Smooth muscle cell of the brain vasculature (primary cell): ENCODE data around the gene SELENOV.

Experiments
- DNase-seq: peaks from one replicate; pipeline ENCODE4 v3.0.0-alpha.2; 2012; ENCODE audit warnings: low read depth, low spot score

SELENOV gene

DNA sequence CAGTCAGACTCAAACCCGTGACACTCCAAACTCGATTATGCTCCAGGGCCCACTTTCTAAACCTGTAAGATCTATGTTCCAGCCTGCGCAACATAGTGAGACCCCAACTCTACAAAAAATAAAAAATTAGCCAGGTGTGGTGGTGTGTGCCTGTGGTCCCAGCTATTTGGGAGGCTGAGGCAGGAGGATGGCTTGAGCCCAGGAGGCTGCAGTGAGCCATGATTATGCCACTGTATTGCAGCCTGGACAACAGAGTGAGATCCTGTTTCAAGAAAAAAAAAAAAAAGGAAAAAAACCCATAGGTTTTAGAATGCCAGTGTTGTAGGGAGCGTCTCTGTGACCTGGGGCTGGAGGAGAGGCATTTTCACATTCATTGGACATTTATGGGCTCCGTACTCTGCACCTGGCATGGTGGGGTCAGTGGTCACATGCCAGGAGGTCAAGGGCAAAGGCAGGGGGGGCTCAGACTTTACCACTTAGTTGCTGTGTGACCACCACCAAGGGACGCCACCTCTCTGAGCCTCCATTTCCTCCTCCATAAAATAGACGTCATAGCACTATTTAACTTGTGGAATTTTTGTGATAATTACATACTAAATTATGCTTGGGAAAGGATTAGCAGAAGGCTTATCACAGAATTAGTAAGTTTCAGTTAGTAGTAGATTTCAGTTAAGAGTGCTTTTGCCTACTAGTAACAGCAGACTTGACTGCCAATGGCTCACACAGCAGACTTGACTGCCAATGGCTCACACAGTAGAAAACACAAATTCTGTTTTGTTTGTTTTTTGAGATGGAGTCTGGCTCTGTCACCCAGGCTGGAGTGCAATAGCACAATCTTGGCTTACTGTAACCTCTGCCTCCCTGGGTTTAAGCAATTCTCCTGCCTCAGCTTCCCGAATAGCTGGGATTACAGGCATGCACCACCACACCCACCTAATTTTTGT is 5.9 kb downstream of the SELENOV start:
- DNase-seq: no peak

- no peak for DNase-seq
These were observed 9.6 kb downstream of the SELENOV start for GRCh38 chr19:39524495-39524894.

DNA sequence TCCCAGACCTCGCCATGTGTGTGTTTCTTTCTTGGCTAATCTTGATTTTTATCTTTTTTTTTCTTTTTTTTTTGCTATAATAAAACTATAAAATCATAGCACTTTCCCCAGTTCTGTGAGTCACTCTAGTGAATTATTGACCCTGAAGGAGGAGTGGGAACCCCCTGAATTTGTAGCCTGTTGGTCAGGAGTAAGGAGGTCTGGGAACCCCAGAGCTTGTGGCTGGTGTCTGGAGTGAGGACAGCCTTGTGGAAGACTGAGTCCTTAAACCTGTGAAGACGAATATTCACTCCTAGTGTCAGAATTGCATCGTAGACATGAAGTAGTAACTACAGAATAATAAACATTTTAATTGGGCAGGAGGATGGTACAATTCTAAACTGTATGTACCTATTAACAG is 10.3 kb downstream of the SELENOV start:
- DNase-seq: no peak

DNA sequence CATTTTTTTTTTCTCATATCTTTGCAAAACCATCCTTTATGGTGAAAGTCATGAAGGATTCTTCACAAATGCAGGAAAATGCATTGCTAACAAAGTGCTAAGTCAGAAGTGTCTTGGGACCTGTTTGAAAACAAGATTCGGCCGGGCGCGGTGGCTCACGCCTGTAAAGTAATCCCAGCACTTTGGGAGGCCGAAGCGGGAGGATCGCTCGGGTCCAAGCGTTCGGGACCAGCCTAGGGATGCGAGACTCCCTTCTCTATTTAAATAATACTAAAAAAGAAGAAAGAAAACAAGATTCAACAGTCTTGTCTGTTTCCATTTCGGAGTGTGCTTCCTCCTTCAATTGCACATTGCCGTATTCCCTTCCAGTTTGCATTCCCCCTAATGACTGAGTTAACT is 16.9 kb downstream of the SELENOV start:
- no peak for DNase-seq

DNA sequence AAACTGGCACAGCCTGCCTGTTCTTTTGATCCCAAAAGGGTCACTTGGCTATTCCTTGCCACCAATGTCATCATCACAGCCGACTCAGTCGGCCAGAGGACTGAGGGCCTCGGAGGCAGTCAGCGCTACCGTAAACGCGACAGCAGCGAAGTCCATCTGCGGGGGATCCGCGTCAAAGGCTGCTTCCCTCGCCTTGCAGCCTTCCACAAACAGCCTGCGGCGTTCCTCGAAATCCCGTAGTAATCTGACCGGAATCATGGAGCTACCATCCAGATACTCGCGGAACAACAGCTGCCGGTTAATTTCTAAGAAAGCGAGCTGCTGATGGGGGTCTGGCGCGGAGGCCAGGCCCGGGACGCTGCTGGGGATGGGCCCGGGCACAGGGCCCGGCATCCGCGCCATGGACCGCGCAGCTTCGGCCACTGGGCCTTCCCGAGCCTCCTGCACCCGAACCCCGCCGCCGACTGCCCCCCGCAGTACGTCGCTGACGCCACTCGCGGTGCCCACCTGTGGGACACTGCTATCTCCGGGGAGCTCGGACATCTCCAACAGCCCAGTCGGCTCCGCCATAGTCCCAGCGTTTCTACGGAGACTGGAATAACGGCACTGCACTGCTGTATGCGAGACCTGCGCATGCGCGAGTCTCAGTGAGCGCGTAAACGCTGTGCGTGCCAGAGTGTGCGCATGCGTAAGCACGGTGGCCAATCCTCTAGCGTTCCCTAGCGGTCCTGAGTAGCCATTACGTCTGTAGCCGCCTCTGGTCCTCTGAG is 17.5 kb downstream of the SELENOV start, which contains the start of gene EID2B:
EID2B (minus strand) TSS at position 620 of the 770 bp plus-strand sequence; CDS start at position 570, 50 bp downstream.
- peak; percentile 88 for DNase-seq

GRCh38 chr19:39533003-39533512 is 18.1 kb downstream of the SELENOV start:
- no peak for DNase-seq

DNA sequence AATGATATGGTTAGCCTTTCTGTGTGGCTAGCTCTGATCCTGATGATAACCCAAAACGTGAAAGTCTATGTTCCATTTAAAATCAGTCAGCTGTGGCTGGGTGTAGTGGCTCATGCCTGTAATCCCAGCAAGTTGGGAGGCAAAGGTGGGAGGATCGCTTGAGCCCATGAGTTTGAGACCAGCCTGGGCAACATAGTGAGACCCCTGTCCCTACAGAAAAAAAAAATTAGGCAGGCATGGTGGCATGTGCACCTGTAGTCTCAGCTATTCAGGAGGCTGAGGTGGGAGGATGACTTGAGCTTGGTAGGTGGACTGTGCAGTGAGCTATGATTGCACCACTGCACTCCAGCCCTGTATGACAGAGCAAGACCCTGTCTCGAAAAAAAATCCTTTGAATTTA is 18.9 kb downstream of the SELENOV start:
- DNase-seq: no peak

GRCh38 chr19:39539165-39539517 is 24.2 kb downstream of the SELENOV start:
- DNase-seq: no peak

- DNase-seq: peak; percentile 91
These were observed 24.8 kb downstream of the SELENOV start, which contains the start of gene EID2 for GRCh38 chr19:39539518-39540332. Gene EID2, minus strand, starts transcription at chr19:39540161. Its CDS starts 82 bp downstream, at chr19:39540079.

DNA sequence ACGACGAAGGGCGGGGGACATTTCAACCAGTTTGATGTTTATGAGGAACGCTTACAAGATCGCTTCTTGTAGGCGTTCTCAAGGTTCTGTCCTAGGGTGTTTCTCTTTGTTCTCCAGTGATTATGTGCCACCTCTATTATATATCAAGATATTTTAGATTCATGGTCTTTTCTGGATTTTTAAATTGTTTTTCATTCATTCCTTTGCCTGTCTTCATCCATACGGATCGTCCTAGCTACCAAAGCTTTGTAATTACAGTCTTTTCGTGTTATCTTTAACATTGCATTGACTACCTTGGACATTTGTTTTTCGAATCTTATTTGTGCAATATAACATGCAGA is 25.4 kb downstream of the SELENOV start:
- no peak for DNase-seq

- DNase-seq: no peak
These were observed 27.3 kb downstream of the SELENOV start for GRCh38 chr19:39542206-39542605.

DNA sequence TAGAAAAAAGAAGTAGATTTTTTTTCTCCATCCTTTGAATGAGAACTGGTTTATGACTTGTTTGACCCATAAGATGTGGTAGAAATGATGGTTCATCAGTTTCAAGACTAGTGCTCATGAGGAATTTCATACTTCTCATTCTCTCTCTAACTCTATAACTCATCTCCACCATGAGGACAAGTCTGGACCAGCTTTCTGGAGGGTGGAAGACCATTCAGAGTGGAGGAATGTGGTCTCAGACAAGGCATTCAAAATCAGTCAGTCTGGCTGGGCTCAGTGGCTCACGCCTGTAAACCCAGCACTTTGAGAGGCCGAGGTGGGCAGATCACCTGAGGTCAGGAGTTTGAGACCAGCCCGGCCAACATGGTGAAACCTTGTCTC is 28.5 kb downstream of the SELENOV start:
- DNase-seq: no peak

DNA sequence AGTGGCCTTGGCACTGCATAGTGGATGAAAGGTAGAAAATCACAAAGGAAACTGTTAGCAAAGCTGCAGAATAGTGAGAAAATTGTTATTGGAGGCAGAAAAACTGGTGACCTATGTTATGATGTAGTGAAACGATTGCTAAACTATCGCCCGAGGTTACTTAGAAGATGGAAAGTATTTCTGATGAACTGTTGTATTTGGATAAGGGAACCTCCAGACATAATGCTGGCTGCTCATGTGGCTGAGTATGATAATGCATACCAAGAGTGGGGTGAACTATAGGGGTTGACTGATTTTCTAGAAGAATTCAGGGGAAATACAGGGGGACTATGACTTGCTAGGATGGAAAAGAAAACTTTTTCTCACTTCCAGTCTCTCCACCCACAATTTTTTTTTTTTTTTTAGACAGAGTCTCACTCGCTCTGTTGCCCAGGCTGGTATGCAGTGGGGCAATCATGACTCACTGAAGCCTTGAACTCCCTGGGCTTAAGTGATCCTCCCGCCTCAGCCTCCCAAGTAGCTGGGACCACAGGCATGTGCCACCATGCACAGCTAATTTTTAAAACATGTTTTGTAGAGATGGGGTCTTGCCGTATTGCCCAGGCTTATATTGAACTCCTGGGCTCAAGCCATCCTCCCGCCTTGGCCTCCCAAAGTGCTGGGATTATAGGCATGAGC is 29.4 kb downstream of the SELENOV start:
- no peak for DNase-seq

DNA sequence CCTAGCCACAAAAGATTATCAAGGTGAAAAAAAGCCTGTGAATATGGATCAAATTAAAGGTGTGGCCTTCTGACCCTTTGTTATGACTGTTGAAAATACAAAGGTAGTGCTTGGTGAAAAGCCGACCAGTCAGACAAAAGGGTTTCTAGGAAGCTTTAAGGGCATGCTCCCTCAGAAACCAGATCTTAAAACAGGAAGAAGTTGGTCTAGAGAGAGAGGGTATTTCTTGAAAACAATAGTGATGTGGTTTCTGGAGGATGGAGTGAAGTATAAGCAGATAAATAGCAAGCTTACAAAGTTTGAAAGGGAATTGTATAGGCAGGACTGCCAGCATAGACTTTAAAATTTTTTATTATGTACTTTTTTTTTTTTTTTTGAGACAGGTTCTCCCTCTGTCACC is 30.0 kb downstream of the SELENOV start:
- no peak for DNase-seq

DNA sequence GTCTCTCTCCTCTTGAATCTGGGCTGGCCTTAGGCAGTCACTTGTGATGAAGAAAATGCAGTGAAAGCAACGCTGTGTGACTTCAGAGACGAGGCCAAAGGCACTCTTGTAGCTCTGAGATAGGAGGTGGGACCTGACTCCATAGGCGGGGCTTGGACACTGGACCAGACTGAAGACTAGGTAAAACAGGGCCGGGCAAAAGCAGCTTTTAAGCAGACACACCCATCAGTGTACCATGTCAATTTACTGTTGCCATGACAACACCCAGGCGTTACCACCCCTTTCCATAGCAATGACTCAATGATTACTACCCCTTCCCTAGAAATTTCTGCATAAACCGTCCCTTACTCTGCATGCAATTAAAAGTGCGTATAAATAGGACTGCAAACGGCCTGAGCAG is 31.7 kb downstream of the SELENOV start:
- no peak for DNase-seq

DNA sequence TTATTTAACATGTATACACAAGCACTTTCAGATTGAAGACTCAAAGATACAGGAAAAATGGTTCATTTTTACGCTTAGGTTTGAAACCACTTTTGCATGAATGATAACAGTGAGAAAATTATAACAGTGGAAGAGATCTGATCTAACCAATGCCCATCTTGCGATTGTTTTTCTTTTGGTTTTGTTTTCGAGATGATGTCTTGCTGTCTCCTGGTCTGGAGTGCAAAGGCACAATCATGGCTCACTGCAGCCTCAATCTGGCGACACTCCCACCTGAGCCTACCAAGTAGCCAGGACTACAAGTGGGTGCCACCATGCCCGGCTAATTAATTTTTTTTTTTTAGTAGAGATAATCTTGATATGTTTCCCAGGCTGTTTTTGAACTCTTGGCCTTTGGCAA is 35.3 kb downstream of the SELENOV start:
- no peak for DNase-seq

DNA sequence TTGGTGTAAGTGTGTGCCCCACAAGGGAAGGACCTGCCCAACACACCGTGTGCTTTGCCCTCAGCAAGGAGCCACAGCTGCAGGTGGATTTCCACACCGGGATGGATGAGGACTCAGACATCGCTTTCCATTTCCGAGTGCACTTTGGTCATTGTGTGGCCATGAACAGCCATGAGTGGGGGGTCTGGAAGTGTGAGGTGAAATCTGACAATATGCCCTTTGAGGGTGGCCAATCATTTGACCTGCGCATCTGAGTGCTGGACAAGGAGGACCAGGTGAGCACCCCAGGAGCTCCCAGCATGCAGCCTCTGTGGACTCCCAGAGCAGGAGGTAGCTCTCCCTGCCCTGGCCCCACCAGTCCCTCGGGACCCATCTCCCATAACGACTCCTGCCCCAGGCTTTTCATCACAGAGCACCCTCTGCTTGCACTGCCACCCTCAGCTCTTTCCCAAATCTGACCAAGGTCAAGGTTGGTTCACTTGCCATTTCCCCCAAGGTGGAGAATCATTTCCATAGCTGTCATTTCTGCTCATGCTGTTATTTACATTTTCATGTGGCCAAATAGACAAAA is 38.2 kb downstream of the SELENOV start:
- no peak for DNase-seq

GRCh38 chr19:39554701-39555311 is 39.9 kb downstream of the SELENOV start:
- DNase-seq: no peak

- DNase-seq: no peak
These were observed 40.9 kb downstream of the SELENOV start for GRCh38 chr19:39555883-39556282.
